GM18519 (cell line): ENCODE data around the gene SCYGR7.
A peak's percentile ranks its signal among the peaks of the same experiment; 100 is the strongest.
"Not testable (repeated sequence)": the region's sequence is repeated elsewhere in the genome, so short reads cannot be mapped to it uniquely, and the experiment has no call there.

Experiments
- ATAC-seq: cut with Tn5 transposase; IDR thresholded peaks from one replicate; pipeline ENCODE4 v1.9.1; 2021; ENCODE audit warnings: mild to moderate bottlenecking, moderate library complexity; ENCODE audit not compliant: unreplicated experiment, low FRiP score

SCYGR7 gene

GRCh38 chr2:227756261-227756660 lies 28.1 kb downstream of the SCYGR7 start:
- not testable (repeated sequence) for ATAC-seq

DNA sequence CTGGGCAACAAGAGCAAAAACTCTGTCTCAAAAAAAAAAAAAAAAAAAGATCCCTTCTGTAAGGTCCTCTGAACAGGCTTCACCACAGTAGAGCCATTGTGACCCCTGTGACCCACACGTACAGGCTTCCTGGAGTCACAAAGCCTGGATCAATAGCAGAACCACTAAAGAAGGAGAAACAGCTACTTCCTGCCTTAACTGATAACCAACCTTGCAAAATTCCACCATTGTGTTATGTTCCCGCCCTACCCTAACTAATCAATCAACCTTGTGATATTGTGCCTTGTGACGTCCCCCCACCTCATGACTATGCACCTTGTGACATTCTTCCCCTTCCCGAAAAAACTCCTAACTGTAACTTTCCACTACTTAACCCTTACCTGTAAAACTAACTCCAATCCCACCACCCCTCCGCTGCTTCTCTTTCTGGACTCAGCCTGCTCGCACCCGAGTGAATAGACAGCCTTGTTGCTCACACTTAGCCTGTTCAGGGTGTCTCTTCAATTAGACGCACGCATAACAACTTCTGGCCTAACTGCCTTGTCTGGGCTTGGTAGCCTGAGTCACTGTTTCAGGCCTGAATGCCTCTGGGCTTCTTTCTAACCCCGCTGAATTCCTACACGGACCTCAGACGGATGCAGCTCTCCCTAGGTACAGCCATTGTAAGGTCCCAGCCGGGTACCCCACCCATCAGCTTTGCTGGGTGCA lies 31.4 kb downstream of the SCYGR7 start:
- no peak for ATAC-seq

DNA sequence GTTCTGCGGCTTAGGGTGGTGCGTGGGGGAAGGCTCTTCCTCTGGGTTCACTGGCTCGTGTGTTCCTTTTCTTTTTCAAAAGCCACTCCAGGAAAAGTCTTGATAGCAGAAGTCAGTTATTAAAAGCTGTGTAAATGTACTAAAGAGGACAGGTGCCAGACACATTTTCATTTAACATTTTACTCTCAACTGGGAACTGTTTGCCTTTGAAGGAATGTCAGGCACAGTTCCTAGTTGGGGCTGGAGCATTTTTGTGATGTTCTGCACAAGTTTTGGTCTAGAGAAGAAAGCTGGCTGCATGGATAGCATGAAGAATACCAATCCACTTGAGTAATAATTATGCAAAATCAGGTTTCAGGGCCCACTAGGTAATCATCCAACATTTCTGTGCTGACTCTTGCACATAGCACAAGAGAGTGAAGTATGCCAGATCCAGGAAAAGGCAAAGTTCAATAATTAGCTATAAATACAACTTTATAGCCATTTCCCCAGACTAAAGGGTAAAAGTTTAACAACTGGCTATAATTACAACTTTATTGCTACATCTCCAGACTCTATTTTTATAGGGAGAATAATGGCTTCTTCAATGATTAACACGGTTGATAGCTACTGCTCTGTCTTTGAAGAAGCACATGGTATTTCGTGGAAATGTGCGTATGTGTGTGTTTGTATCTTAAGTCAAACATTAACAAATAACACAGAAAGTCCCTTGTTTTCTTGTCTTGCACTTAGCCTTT lies 33.8 kb downstream of the SCYGR7 start:
- ATAC-seq = no peak

DNA sequence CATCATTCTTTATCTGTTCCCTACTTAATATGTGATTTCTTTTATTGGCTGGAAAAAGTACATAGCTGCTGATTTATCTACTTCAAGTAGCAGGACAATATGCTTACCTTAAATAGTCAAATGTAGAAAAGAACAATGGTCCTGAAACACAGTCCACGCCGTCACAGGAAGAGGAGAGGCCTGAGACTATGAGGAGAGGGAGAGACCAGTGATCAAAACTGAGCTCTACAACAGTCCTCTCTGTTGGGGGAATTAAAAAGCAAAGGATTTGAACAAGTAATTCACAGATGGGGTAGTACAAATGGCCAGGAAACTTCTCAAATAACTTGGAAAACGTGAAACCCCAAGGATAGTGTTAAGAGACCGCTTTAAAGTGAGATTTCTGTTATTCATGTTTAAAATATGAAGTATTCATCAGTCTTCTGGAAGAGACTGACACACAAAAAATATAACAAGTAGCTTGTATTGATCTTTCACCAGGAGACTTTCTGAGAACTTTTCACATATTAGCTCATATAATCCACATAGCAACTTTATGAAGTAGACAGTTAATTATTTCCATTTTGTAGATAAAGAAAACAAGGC lies 37.7 kb downstream of the SCYGR7 start:
- ATAC-seq = peak; percentile 9

- peak; percentile 95 for ATAC-seq
Observed at GRCh38 chr2:227766373-227766883, 38.3 kb downstream of the SCYGR7 start.

GRCh38 chr2:227767830-227768229 lies 39.7 kb downstream of the SCYGR7 start:
- ATAC-seq = no peak

GRCh38 chr2:227772197-227772661 lies 44.1 kb downstream of the SCYGR7 start:
- ATAC-seq = no peak

DNA sequence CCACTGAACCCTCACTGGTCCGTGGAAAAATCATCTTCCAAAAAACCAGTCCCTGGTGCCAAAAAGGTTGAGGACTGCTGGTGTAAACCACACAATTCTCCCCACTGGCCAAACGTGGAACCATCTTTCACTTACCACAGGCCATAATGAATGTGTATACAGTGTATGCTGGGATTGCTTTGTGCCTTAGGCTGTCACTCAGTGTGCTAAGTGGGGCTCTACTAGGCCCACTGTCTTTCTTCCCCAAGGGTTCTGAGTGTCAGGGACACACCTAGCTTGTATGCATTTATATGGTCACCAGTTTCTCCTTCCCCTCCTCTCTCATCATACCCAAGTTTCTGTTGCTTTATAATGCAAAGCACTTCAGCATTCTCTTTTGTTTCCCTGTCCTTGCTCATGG lies 44.8 kb downstream of the SCYGR7 start:
- ATAC-seq = no peak

DNA sequence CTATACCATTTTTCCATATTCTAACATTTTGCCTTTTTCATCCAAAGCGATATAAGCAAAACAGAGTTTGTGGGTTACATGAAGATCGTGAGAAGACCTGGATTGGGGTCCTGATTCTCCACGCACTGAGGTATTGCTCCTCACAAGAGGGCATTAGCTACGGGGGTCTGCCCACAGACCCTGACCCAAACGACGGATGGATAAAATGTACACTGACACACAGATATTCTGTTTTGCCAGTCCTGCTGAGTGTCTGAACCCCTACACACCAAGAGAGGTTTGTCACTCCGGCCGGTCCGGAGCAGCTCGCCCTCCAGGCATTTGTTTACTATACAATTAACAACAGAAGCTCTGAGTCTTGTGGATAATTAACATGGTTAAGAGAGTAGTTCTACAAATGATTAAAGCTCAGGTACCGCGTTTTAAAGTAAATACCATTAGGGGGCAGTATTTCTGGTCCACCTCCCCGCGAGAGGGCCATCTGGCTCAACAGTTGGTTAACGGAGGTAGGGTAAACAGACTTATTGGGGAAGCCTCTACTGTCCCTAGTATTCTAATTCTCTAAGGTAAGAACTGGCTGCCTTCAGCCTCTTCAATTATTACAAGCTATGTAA lies 46.0 kb downstream of the SCYGR7 start:
- ATAC-seq = no peak

DNA sequence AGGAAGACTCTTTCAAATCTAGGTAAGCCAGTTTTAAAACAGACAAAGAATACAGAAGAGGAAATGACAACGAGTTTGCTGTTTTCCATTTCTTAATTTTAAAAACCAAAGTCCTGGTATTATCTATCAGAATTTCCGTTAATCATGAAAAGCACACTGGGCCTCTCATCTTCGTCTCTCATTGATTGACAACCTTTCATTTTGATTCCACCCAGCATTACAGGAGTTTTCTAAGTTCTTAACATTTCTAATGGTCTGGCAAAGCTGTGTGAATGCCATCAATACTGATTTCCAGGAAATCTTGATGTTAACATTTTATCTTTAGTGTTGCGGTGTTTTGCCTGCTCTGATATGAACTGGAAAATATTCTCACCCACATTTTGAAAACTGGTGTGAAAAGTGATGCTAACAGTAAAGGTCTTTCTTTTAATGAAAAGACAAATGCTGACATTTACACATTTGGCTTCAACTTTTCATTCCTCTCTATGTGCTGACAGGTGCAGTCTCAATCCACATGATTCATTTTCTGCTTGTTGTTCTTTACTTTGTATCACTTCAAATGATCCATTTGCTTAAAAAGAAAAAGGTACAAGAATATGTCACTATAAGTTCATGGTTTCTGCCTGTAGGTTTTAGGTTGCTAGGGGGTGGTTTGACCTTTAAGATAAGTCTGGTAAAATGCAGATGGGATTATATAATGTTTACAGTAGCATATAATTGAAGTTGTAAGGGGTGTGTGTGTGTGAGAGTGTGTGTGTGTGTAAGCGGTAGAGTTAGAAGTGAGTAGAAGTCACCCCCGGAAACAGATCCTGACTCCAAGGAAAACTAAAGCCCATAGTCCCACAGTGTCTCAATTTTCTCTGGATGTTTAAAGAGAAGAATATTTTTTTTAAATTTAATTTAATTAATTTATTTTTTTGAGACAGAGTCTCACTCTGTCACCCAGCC lies 47.0 kb downstream of the SCYGR7 start:
- no peak for ATAC-seq
